HG02571 (cell line): Measurements from ENCODE around the gene NELFB.

Source experiments
- ATAC-seq: cut with Tn5 transposase; IDR thresholded peaks from one replicate; pipeline ENCODE4 v1.9.1; 2021; ENCODE audit warnings: mild to moderate bottlenecking, moderate library complexity; ENCODE audit not compliant: unreplicated experiment

Gene NELFB

GRCh38 chr9:137313326-137313936 lies 58.3 kb downstream of the NELFB start:
- no peak for ATAC-seq

DNA sequence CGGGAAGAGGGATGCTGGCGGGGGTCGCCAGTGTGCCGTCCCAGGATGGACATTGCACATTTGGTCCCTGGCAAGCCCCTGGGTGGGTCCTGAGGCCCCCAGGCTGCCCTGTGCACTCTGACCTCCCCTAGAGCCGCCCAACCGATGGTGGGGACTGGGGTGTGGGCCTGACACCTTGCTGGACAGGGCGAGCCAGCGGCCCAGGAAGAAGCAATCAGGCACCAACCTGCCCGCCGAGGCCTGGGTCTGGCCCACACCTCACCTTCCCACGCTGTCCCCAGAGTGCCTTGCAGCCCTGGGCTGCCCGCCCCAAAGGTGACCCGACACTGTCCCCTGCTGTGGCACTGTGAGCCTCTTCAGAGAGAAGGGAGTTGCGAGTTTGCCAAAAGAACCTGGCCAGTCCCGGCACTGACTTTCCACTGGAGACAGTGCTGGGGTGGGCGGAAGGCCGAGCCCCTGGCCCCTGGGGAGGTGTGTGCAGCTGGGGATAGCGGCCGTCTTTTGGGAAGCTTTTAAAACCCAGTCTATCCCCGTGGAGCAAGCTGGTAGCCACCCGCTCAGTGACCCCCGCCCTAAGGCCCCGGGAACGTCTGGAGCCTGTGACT lies 58.9 kb downstream of the NELFB start:
- no peak for ATAC-seq

- no peak for ATAC-seq
Observed at GRCh38 chr9:137314561-137315560, 59.7 kb downstream of the NELFB start.

DNA sequence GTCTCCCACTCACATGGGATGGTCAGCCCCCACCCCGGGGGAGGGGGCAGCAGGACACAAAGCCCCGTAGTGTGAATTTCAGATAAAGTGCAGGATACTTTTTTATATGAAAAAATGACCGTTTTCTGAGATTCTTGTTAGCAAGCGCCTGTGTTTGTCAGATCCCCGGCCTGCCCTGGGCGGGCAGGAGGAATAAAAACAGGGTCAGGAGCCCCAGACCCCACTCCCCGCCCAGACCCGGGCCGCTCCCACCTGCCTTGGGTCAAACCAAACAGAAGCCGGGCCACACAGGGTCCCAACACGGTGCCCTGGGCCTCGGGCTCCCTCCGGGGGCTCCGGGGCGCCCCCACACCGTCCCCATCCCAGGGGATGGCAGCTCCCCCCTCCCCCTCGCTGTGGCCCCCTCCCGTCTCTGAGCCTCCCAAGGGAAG lies 60.5 kb downstream of the NELFB start:
- no peak for ATAC-seq

DNA sequence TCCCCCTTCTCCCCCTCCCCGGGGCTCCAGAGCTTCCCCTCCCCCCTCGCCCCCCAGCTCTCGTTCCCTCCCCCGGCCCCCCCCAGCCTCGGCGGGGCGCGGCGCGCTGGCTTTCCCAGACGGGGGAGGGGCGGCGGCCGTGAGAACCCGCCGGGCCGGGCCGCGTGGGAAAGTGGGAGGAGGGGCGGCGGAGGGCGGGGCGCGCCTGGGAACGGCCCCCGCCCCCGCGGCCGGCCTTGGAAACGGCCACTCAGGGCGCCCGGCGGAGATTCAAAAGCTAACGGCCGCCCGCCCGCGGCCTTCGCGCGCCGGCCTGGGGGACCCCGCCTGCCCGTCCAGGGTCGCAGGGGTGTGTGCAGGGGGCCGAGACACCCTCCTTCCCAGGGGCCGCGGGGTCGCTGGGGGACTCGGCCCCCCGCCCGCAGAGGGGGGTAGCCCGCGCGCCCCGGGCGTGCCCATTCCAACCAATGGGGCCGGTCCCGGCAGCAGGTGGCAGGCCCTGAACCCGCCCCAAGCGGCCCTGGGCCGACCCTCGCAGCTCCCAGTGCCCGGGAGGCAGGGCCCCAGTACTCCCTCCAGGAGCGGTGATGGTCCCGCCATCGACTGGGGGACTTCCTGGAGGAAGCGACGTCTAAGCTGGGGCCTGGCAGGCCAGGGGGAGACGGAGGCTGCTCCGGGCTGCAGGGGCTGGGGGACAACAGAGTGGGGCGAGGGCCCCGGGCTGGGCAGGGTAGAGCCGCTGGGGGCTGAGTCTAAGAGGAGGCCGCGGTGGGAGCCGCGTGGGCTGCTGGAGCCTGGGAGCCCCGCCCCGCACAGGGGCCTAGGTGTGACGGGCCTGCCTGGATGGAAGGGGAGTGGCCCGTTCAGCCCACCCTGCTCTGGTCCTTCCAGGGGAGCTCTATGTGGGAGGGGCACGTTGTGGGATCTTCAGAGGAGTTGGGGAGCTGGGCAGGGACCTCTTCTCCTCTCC lies 61.2 kb downstream of the NELFB start:
- ATAC-seq: no peak

DNA sequence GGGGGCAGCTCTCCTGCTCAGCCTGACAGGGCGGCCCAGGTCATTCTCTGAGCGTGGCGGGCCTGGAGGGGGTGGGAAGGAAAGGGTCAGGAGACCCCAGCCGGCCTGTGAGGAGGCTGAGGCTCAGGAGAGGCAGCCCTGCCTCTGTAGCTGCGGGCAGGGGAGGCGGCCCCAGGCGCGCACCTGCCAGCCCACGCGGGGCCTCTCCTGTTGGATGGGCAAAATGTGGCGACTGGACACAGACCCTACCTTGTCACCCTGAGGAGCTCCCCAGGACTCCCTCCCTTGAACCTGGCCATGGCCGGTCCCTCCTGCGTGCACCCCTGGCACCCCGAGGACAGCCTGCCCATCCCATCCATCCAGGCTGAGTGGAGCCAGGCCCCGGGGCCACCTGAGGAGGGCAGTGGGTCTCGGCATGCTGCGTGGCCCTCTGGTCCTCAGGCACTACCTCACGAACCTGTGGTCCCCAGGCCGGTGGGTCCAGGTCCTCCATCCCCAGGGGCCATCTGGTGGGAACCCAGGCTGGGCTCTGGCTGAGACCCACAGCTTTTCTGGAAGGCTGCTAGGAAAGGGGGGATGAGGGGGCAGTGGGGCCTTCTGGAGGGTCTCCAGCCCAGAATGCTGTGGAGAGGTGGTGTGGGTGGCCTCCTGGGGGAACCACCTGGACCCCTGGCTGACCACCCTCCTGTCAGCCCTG lies 62.0 kb downstream of the NELFB start:
- ATAC-seq: no peak

GRCh38 chr9:137317718-137318511 lies 62.8 kb downstream of the NELFB start:
- ATAC-seq: no peak

GRCh38 chr9:137318602-137319001 lies 63.5 kb downstream of the NELFB start:
- ATAC-seq: no peak

DNA sequence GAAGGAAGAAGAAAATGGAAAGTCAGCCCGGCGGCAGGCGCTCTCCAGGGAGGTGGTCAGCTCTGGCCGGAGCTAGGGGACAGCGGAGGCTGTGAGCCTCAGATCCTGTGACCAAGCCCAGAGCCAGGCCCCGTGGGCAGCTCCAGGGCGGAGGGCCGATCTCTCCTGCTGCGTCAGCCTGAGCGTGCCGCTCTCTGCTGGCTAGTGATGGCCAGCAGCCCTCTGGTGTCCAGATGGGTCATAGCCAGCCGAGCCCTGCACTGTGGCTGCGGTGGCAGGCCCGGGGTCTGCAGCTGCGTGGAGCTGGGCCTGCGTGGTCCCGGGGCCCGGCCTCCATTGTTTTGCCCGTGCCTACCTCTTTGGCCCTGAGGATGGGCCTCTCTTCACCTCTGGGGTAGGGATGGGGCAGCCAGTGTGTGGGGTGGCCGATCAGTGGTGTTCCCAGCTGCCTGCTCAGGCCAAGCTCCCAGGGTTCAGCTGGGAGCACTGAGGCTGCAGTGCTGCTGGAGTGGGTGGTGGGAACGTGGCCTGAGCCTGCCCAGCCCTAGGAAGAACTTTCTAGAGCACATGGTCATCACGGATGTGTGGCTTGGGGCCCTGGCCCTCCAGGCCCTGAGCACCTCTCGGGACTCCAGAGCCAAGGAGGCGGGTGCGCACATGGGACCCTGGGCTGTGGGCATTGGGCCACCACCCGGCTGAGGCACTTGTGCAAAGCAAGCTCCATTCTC lies 64.0 kb downstream of the NELFB start:
- no peak for ATAC-seq

DNA sequence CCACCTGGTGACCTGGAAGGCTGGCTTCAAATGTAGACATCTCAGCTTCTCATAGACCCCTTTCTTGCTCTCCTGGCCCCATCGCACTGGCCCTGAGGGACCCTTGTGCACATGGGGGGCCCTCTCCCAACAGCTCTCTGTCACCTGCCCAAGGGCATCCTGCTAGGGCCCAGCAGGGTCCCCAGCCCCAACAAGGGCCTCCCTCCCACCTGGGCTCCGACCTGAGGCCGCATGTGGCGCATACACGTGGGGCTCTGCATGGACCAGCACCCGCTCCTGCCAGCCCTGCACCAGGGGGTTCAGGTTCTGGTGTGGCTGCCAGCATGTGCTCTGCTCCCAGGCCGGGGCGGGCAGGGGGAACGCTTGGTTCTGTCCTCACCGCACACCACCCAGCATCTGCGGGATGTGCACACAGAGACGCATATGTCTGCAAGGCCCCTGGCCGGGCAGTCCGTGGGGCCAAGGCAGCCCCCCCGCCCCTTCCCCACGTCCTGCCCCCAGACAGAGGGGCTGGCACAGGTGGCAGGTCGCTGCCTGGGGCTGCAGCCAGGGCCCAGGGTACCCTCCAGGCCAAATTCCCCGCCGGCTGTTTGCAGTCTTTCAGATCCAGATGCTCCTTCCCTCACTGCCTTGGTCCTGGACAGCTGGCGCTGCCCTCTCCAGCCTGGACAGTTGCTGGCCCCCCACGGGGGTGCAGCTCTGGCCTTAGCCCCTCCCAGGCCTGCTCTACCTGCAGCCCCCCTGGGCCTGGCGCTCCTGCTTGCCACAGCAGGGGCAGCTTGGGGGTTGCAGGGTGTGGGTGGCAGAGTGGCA lies 64.8 kb downstream of the NELFB start:
- ATAC-seq: no peak

- ATAC-seq: no peak
Observed at GRCh38 chr9:137320555-137321384, 65.6 kb downstream of the NELFB start.

GRCh38 chr9:137321726-137322361 lies 66.7 kb downstream of the NELFB start:
- no peak for ATAC-seq
